Peyer's patch (tissue), 4 donors: ENCODE data around the gene SPACA6. TPM values are rescaled to one million over a fixed set of nuclear protein-coding genes. Genes with fewer than 3 reads are reported as not detected.

Experiments used
- DNase-seq, 3 donors: peaks; one replicate each; pipeline ENCODE4 v3.0.0-alpha.2; 2017 to 2019
- H3K27ac ChIP-seq, 4 donors: fragments of 200-600 bp; sonication (generic); one replicate each; pipeline ENCODE4 v1.5.1; 2016 to 2019
- H3K27me3 ChIP-seq, 2 donors: fragments of 200-600 bp; sonication (generic); one replicate each; pipeline ENCODE4 v1.5.1; 2019
- H3K36me3 ChIP-seq, 3 donors: fragments of 200-600 bp; sonication (generic); one replicate each; pipeline ENCODE4 v1.5.1; 2016 to 2019
- H3K4me1 ChIP-seq, 4 donors: fragments of 200-600 bp; sonication (generic); one replicate each; pipeline ENCODE4 v1.5.1; 2016 to 2019
- H3K4me3 ChIP-seq, 4 donors: fragments of 200-600 bp; sonication (generic); 1 replicate in 3 of 4; 2 replicates in 1 of 4; pipeline ENCODE4 v1.5.1; 2016 to 2019; ENCODE audit warnings: mild to moderate bottlenecking in 1 of 4
- H3K9me3 ChIP-seq, 4 donors: fragments of 200-600 bp; sonication (generic); one replicate each; pipeline ENCODE4 v1.5.1; 2016 to 2019; ENCODE audit warnings: mild to moderate bottlenecking in 1 of 4
- CTCF ChIP-seq, 6 experiments: fragments of 450-650 bp in 4 of 6; fragments of 200-600 bp in 2 of 6; sonication (generic) in 1 of 6; IDR thresholded peaks; one replicate each; pipeline ENCODE4 v1.5.1; 2017 to 2019; ENCODE audit warnings: antibody characterized with exemption in 6 of 6, mild to moderate bottlenecking in 3 of 6, moderate library complexity in 1 of 6
- POLR2A ChIP-seq, 2 donors: fragments of 450-650 bp; IDR thresholded peaks; one replicate each; pipeline ENCODE4 v1.5.1; 2017; ENCODE audit warnings: antibody characterized with exemption in 2 of 2, mild to moderate bottlenecking in 2 of 2, moderate library complexity in 2 of 2
- total RNA-seq, 4 donors: library from RNA; depleted of rRNA; stranded (reverse); fragments of >200 nt; gene quantifications; one replicate each; pipeline ENCODE4 v1.1.0, GENCODE V29; 2016

SPACA6 gene
- total RNA-seq, 4 donors from 2014 or later, result 3.0 to 29.7 (median 11.6) TPM

GRCh38 chr19:51653162-51653561 is 40.0 kb upstream of the SPACA6 start:
- TF ChIP-seq POLR2A (IDR thresholded peaks at IDR 0.05) (no peak), CTCF (IDR thresholded peaks at IDR 0.05) (no peak)
- H3K27me3 ChIP-seq, result no peaks in the 10 kb centered on the region
- no peak overlapping the region for H3K4me3 ChIP-seq
- H3K36me3 ChIP-seq, result no peaks in the 10 kb centered on the region
- no peak overlapping the region for H3K27ac ChIP-seq
- peaks cover 0 to 7% (median 0%) of the 10 kb centered on the region in 4 donors for H3K4me1 ChIP-seq
- H3K9me3 ChIP-seq, result no peaks in the 10 kb centered on the region
- no peak for DNase-seq

GRCh38 chr19:51654783-51655182 is 38.3 kb upstream of the SPACA6 start:
- Histone ChIP-seq H3K4me1 (peaks cover 0 to 7% (median 0%) of the 10 kb centered on the region in 4 donors), H3K36me3 (no peaks in the 10 kb centered on the region), H3K27me3 (no peaks in the 10 kb centered on the region), H3K9me3 (no peaks in the 10 kb centered on the region), H3K4me3 (no peak overlapping the region), H3K27ac (no peak overlapping the region)
- no peak for TF ChIP-seq POLR2A (IDR thresholded peaks at IDR 0.05)
- no peak for TF ChIP-seq CTCF (IDR thresholded peaks at IDR 0.05)
- DNase-seq, result no peak

DNA sequence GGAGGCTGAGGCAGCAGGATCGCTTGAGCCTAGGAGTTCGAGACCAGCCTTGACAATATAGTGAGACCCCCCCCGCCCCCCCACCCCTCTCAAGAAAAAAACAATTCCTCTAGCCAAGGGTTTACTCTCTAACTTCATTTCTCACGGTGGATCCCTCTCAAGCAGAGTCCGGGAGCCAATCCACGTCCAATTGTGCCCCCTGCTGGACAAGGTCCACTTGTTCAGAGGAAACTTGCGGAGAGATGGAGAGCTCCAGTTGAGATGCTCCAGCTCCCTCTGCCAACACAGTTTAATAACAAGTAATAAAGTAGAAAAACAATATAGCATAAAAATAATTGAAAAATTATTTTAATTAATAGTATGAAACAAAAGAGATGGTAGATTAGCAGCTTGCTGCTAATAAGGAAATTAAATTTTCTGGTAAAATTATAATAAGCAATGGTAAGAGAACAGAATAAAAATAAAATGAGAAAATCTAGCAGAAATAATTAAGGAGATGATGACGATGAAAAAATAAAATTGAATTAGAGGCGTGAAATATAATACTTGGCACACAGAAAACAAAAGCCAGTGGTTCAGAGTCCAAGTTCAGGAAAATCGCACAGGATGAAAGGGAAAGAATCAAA is 32.0 kb upstream of the SPACA6 start:
- Histone ChIP-seq H3K4me1 (no peaks in the 10 kb centered on the region), H3K9me3 (no peaks in the 10 kb centered on the region), H3K27me3 (no peaks in the 10 kb centered on the region), H3K4me3 (no peak overlapping the region), H3K27ac (no peak overlapping the region), H3K36me3 (no peaks in the 10 kb centered on the region)
- TF ChIP-seq POLR2A (IDR thresholded peaks at IDR 0.05) (no peak), CTCF (IDR thresholded peaks at IDR 0.05) (peak; percentile 29 to 73 (median 44))
- peak; percentile 64 to 89 (median 82) for DNase-seq

- Histone ChIP-seq H3K9me3 (no peaks in the 10 kb centered on the region), H3K27me3 (no peaks in the 10 kb centered on the region), H3K4me1 (no peaks in the 10 kb centered on the region), H3K27ac (no peak overlapping the region), H3K4me3 (no peak overlapping the region), H3K36me3 (no peaks in the 10 kb centered on the region)
- no peak for TF ChIP-seq CTCF (IDR thresholded peaks at IDR 0.05)
- no peak for TF ChIP-seq POLR2A (IDR thresholded peaks at IDR 0.05)
- DNase-seq, result no peak
These were observed 29.5 kb upstream of the SPACA6 start for GRCh38 chr19:51663650-51664049.

DNA sequence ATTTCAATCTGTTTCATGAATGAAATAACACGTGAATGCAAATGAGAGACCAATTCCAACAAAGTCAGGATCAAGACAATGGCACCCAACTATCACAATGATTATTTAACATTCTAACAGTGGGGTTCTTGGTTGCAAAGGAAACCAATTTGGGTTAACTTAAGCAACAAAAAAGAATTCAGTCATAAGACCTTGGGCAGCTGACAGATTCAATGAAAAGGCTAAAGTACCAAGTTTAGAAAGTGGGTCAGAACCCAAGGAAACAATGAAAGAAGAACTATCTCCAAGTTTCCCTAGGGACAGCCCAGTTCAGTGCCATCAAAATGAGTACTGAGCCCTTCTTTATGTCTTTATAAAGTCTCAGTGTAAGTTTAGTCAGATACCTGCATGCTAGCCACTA is 29.0 kb upstream of the SPACA6 start:
- Histone ChIP-seq H3K36me3 (no peaks in the 10 kb centered on the region), H3K27me3 (no peaks in the 10 kb centered on the region), H3K4me3 (no peak overlapping the region), H3K9me3 (no peaks in the 10 kb centered on the region), H3K27ac (no peak overlapping the region), H3K4me1 (no peaks in the 10 kb centered on the region)
- no peak for DNase-seq
- TF ChIP-seq POLR2A (IDR thresholded peaks at IDR 0.05) (no peak), CTCF (IDR thresholded peaks at IDR 0.05) (no peak)

GRCh38 chr19:51664997-51665396 is 28.1 kb upstream of the SPACA6 start:
- Histone ChIP-seq H3K27me3 (no peaks in the 10 kb centered on the region), H3K27ac (no peak overlapping the region), H3K4me3 (no peak overlapping the region), H3K9me3 (no peaks in the 10 kb centered on the region), H3K4me1 (no peaks in the 10 kb centered on the region), H3K36me3 (no peaks in the 10 kb centered on the region)
- TF ChIP-seq CTCF (IDR thresholded peaks at IDR 0.05), result no peak
- no peak for TF ChIP-seq POLR2A (IDR thresholded peaks at IDR 0.05)
- no peak for DNase-seq
